Measurements from ENCODE around the gene MED27.

The MED27 gene

DNA sequence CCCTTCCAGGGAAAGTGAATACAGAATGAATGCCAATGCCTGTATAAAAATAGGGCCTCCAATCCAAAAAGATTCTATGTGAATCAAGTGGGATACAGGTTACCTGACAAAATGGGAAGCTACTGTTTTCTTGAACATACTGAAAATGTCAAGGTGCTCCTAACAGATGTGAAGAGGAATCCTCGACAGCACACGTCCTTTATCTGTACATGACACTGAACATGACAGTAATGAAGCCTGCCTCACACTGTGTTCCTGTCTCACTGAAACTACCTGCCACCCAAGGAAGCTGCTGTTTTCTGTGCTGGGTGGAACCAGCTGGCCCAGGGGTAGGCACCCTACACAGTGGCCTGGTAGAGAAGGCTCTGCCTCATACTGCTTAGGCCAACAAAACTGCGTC is 174.5 kb downstream of the MED27 start:
- TF ChIP-seq, protein P1, sequence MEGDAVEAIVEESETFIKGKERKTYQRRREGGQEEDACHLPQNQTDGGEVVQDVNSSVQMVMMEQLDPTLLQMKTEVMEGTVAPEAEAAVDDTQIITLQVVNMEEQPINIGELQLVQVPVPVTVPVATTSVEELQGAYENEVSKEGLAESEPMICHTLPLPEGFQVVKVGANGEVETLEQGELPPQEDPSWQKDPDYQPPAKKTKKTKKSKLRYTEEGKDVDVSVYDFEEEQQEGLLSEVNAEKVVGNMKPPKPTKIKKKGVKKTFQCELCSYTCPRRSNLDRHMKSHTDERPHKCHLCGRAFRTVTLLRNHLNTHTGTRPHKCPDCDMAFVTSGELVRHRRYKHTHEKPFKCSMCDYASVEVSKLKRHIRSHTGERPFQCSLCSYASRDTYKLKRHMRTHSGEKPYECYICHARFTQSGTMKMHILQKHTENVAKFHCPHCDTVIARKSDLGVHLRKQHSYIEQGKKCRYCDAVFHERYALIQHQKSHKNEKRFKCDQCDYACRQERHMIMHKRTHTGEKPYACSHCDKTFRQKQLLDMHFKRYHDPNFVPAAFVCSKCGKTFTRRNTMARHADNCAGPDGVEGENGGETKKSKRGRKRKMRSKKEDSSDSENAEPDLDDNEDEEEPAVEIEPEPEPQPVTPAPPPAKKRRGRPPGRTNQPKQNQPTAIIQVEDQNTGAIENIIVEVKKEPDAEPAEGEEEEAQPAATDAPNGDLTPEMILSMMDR (IDR thresholded peaks at IDR 0.05; ENCODE audit: control insufficient read depth, insufficient read depth, low read depth, low read length, missing control alignments): no peak
- H3K4me3 ChIP-seq (ENCODE audit: control insufficient read depth, low read depth, low read length): no peak overlapping the region
- DNase-seq (ENCODE audit: low read depth): no peak

DNA sequence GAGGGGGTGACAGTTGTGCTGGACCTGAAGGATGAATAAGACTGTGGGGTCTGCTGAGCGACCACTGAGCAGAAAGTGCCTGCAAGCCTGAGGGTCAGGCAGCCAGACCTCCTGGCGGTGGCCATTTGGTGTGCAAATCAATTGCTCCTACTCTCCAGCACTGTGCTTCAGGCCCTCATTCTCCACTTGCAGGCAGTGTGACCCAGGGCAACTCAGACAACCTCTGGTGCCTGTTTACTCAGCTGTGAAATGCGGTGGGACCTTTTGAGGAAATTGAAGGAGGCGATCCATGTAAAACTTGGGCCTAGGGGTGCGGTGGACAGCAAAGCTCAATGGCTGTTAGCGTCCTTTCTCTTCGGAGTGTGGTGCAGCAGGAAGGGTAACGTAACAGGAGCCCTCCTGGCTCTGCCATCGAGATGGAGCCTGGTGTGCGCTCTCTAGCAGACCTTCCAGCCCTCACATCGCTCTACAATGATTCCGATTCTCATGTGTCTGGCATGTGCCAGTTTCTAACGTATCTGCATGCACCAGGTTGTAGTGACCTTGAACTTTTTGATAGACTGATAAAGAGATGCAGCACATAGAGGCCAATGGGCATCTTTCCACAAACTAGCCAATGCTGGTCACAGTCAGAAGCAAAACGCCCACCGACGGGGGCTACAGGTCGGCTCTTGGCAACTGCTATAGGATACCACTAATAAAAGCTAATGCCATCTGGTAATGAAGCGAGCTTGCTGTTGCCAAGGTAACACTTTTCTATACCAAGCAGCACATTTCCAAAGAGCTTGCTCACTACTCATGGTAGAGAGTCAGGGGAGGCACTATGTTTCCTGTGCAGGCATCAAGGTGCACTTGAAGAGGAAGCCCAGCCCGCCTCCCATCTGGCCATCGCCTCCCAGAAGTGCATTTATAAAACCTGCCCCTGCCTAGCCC is 180.1 kb downstream of the MED27 start:
- no peak for DNase-seq (ENCODE audit: low read depth)
- H3K4me3 ChIP-seq (ENCODE audit: control insufficient read depth, low read depth, low read length): no peak overlapping the region
- TF ChIP-seq, protein P1 (IDR thresholded peaks at IDR 0.05; ENCODE audit: control insufficient read depth, insufficient read depth, low read depth, low read length, missing control alignments): no peak

DNA sequence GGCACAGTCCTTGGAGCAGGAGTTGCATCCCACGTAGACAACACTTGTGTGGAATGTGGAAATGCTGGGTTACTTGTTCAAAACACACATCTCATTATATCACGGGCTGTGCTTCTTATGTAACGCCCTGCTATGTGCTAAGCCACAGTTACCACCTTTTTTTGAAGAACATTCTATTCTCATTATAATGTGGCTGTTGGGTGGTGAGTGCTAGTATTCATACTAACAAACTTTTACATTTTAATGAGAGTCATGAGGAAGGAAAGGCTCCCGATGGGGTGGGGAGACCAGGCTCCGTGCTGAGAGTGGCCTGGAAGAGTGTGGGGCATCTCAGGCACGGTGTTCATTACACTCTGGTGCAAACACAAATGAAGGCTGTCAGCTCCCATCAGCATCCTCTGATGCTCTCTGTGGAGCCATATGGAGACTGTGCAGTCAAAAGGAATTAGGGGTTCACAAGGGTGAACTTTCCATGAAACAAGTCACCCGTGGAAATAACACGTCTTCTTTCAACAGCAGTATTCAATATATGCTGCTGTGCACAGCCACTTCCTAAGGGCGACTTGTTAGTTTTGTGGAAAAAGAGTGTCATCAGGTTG is 186.7 kb downstream of the MED27 start:
- DNase-seq (ENCODE audit: low read depth): no peak
- TF ChIP-seq, protein P1 (IDR thresholded peaks at IDR 0.05; ENCODE audit: control insufficient read depth, insufficient read depth, low read depth, low read length, missing control alignments): no peak
- H3K4me3 ChIP-seq (ENCODE audit: control insufficient read depth, low read depth, low read length): no peak overlapping the region

DNA sequence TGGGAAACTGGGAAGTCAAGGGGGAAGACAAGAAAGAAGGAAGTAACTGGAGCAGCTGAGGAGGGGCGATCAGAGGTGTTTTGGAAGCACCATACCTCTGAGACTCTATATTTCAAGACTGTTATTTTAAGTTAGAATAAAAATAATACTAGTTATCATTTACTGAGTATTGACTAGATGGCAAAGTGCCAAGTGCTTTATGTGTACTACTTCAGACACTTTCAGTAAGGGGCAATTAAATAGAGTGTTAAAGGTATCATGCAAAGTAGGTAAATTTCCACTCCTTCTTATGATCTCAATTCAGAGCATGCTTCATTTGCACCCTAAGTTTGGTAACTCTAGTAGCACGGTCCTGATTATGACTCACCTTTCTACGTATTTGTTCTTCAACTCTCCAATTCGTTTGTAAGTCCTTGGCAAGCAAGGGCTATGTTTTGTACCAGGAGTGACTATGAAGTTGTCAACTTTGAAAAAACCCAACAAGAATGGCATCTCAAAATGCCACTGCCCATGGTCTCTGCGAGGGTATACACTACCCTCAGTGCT is 187.4 kb downstream of the MED27 start:
- TF ChIP-seq, protein P1 (IDR thresholded peaks at IDR 0.05; ENCODE audit: control insufficient read depth, insufficient read depth, low read depth, low read length, missing control alignments): no peak
- DNase-seq (ENCODE audit: low read depth): no peak
- no peak overlapping the region for H3K4me3 ChIP-seq (ENCODE audit: control insufficient read depth, low read depth, low read length)

DNA sequence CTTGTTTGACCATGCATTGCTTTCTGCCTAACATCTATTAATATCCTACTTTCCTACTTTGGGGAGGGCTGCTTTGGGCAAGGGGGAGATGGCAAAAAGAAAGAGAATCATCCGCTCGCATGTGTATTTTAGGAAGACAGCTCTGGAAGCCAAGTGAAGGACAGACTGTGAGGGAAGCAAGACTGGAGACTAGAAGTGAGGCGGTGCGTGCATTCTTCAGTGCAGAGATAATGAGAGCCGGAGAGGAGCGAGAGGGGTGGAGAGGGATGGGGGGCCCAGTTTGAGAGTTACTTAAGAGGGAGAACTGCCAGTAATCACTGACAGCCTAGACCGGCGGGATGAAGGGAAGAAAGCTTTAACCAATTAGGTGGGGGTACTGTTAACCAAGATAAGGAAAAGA is 188.1 kb downstream of the MED27 start:
- no peak overlapping the region for H3K4me3 ChIP-seq (ENCODE audit: control insufficient read depth, low read depth, low read length)
- TF ChIP-seq, protein P1 (IDR thresholded peaks at IDR 0.05; ENCODE audit: control insufficient read depth, insufficient read depth, low read depth, low read length, missing control alignments): no peak
- no peak for DNase-seq (ENCODE audit: low read depth)

DNA sequence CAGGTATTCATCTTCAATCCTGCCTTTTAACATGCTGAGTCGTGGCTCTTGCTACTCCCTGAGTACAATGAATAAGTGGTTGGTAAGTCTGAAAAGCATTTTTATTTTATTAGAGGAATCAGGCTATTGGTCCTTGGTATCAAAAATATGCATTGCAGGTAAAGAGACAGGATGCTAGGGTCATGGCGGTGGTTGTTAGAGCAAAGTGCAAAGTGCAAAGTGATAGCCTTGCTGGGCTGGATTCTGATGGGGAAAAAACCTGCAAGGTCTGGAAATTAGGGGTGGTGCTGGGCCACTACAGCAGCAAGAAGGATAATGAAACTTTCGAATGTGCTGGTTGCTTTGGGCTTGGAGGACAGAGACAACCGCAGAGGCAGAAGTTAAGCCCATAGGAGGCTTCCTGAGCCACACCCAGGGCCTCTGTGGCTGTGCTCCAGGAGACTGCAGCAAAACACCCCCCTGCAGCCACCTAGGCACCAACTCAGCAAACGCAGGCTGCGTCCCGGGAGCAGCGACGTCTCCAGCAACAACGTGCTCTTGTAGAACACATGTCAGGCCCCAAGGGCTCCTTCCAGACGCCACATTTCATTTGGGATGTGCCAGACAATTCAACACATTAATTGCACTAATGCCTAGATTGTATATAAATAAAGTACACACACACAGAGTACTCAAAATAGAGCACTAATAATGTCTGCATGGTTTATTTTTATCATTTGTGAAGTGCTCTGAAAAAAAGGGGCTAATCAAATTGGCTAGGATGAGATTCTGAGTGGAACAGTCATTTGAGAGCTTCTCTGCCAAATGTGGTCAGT is 190.0 kb downstream of the MED27 start:
- DNase-seq (ENCODE audit: low read depth): no peak
- TF ChIP-seq, protein P1 (IDR thresholded peaks at IDR 0.05; ENCODE audit: control insufficient read depth, insufficient read depth, low read depth, low read length, missing control alignments): no peak
- no peak overlapping the region for H3K4me3 ChIP-seq (ENCODE audit: control insufficient read depth, low read depth, low read length)
